GM19455 (cell line): Measurements from ENCODE around the gene TRAF1.

Experiments
- ATAC-seq: cut with Tn5 transposase; IDR thresholded peaks from one replicate; pipeline ENCODE4 v1.9.1; 2021; ENCODE audit not compliant: unreplicated experiment

TRAF1 gene

GRCh38 chr9:120924698-120925534, 1.7 kb downstream of the TRAF1 start:
- no peak for ATAC-seq

- ATAC-seq, result no peak
These were observed 2.8 kb downstream of the TRAF1 start for GRCh38 chr9:120923620-120924328.

- no peak for ATAC-seq
These were observed 4.0 kb downstream of the TRAF1 start for GRCh38 chr9:120922404-120923195.

- ATAC-seq, result no peak
These were observed 4.9 kb downstream of the TRAF1 start for GRCh38 chr9:120921661-120922181.

GRCh38 chr9:120920806-120921178, 5.8 kb downstream of the TRAF1 start:
- no peak for ATAC-seq

- ATAC-seq, result no peak
These were observed 6.5 kb downstream of the TRAF1 start for GRCh38 chr9:120919843-120920805.

- ATAC-seq, result no peak
These were observed 7.4 kb downstream of the TRAF1 start for GRCh38 chr9:120918931-120919842.

GRCh38 chr9:120917929-120918762, 8.4 kb downstream of the TRAF1 start:
- no peak for ATAC-seq

- no peak for ATAC-seq
These were observed 9.4 kb downstream of the TRAF1 start for GRCh38 chr9:120916991-120917880.

GRCh38 chr9:120916588-120916987, 10.0 kb downstream of the TRAF1 start:
- no peak for ATAC-seq

- no peak for ATAC-seq
These were observed 10.6 kb downstream of the TRAF1 start for GRCh38 chr9:120915854-120916470.

- ATAC-seq, result no peak
These were observed 11.6 kb downstream of the TRAF1 start for GRCh38 chr9:120914953-120915352.

- no peak for ATAC-seq
These were observed 12.2 kb downstream of the TRAF1 start for GRCh38 chr9:120914396-120914795.

- no peak for ATAC-seq
These were observed 12.8 kb downstream of the TRAF1 start for GRCh38 chr9:120913647-120914264.

GRCh38 chr9:120912958-120913646, 13.5 kb downstream of the TRAF1 start:
- ATAC-seq, result no peak
